Measurements from ENCODE around the gene RPS6KL1.

The RPS6KL1 gene

DNA sequence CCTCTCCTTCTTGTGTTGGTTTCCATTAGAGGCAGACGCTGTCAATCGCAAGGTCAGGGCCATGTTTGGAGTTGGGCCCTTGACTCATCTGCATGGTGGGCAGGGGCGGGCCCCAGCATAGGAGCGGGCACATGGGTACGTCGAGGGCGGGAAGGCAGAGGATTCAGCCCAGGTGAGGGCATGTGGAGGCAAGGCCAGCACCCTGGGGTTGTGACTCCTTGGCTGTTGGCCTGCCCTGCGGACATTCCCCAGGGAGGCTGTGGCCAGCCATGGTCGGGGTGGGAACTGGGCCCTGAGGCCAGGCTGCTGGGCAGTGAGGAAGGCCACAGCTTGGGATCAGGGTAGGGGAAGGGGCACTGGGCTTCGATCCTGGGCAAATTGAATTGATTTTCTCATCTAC is 10.3 kb downstream of the RPS6KL1 start:
- H2AFZ ChIP-seq (ENCODE audit: low read length) = no peak overlapping the region; the same call in 1 of the 2 replicates
- H3K27me3 ChIP-seq (ENCODE audit: insufficient read depth, low read length, poor library complexity, severe bottlenecking) = no peaks in the 10 kb centered on the region
- no peak overlapping the region for H3K9ac ChIP-seq (ENCODE audit: low read depth, low read length, poor library complexity, severe bottlenecking)
- no peaks in the 10 kb centered on the region for H3K79me2 ChIP-seq (ENCODE audit: insufficient read depth, low read length)
- H3K9me2 ChIP-seq (replicated peaks; ENCODE audit: low read depth, low read length) = no peaks in the 10 kb centered on the region
- TF ChIP-seq, protein P1, sequence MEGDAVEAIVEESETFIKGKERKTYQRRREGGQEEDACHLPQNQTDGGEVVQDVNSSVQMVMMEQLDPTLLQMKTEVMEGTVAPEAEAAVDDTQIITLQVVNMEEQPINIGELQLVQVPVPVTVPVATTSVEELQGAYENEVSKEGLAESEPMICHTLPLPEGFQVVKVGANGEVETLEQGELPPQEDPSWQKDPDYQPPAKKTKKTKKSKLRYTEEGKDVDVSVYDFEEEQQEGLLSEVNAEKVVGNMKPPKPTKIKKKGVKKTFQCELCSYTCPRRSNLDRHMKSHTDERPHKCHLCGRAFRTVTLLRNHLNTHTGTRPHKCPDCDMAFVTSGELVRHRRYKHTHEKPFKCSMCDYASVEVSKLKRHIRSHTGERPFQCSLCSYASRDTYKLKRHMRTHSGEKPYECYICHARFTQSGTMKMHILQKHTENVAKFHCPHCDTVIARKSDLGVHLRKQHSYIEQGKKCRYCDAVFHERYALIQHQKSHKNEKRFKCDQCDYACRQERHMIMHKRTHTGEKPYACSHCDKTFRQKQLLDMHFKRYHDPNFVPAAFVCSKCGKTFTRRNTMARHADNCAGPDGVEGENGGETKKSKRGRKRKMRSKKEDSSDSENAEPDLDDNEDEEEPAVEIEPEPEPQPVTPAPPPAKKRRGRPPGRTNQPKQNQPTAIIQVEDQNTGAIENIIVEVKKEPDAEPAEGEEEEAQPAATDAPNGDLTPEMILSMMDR (conservative IDR thresholded peaks at IDR 0.05; ENCODE audit: low read length) = no peak
- no peak for TF ChIP-seq EZH2phosphoT487 (IDR thresholded peaks at IDR 0.05; ENCODE audit: borderline replicate concordance)
- no peaks in the 10 kb centered on the region for H3F3A ChIP-seq (ENCODE audit: low read depth)
- H4K20me1 ChIP-seq (ENCODE audit: insufficient read depth, low read length, poor library complexity, severe bottlenecking) = no peaks in the 10 kb centered on the region
- no peaks in the 10 kb centered on the region for H3K9me3 ChIP-seq (ENCODE audit: insufficient read depth, low read depth, low read length)
- no peaks in the 10 kb centered on the region for H3K36me3 ChIP-seq (ENCODE audit: insufficient read depth, low read length)
- H3K4me1 ChIP-seq (ENCODE audit: insufficient read depth, low read length, poor library complexity, severe bottlenecking) = no peaks in the 10 kb centered on the region
- H3K4me2 ChIP-seq (ENCODE audit: low read depth, low read length, poor library complexity, severe bottlenecking) = no peak overlapping the region
- H3K4me3 ChIP-seq (ENCODE audit: low read length, poor library complexity, severe bottlenecking) = no peak overlapping the region

DNA sequence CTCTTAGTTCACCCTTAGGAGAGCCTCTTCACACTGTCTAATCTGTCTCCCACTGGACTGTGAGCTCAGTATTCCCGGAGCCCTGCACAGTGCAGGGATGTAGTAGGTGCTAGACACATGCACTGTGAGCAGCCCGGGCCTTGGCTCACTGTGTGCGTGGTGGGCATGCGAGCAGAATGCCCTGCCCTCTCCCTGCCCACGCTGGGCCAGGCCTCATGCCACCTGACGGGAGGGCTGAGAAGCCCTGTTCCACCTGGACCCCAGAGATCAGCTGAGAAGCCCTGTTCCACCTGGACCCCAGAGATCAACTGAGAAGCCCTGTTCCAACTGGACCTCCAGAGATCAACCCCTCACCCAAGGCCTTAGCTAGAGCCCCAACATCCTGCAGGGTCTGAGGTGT is 10.9 kb downstream of the RPS6KL1 start:
- Histone ChIP-seq H2AFZ (ENCODE audit: low read length) (0 out of 2 replicates have a peak overlapping the region, but pooled peaks have one; percentile 22), H3K4me3 (ENCODE audit: low read length, poor library complexity, severe bottlenecking) (no peak overlapping the region), H4K20me1 (ENCODE audit: insufficient read depth, low read length, poor library complexity, severe bottlenecking) (no peaks in the 10 kb centered on the region), H3K36me3 (ENCODE audit: insufficient read depth, low read length) (no peaks in the 10 kb centered on the region), H3K4me1 (ENCODE audit: insufficient read depth, low read length, poor library complexity, severe bottlenecking) (no peaks in the 10 kb centered on the region), H3K9me2 (replicated peaks; ENCODE audit: low read depth, low read length) (no peaks in the 10 kb centered on the region), H3K9me3 (ENCODE audit: insufficient read depth, low read depth, low read length) (no peaks in the 10 kb centered on the region), H3K27me3 (ENCODE audit: insufficient read depth, low read length, poor library complexity, severe bottlenecking) (no peaks in the 10 kb centered on the region), H3K79me2 (ENCODE audit: insufficient read depth, low read length) (no peaks in the 10 kb centered on the region), H3K9ac (ENCODE audit: low read depth, low read length, poor library complexity, severe bottlenecking) (no peak overlapping the region), H3F3A (ENCODE audit: low read depth) (no peaks in the 10 kb centered on the region), H3K4me2 (ENCODE audit: low read depth, low read length, poor library complexity, severe bottlenecking) (no peak overlapping the region)
- TF ChIP-seq, protein P1 (conservative IDR thresholded peaks at IDR 0.05; ENCODE audit: low read length) = no peak
- no peak for TF ChIP-seq EZH2phosphoT487 (IDR thresholded peaks at IDR 0.05; ENCODE audit: borderline replicate concordance)

GRCh38 chr14:74911704-74912103 is 11.4 kb downstream of the RPS6KL1 start:
- Histone ChIP-seq H3K9ac (ENCODE audit: low read depth, low read length, poor library complexity, severe bottlenecking) (no peak overlapping the region), H3F3A (ENCODE audit: low read depth) (no peaks in the 10 kb centered on the region), H3K4me2 (ENCODE audit: low read depth, low read length, poor library complexity, severe bottlenecking) (no peak overlapping the region), H3K9me3 (ENCODE audit: insufficient read depth, low read depth, low read length) (no peaks in the 10 kb centered on the region), H3K4me1 (ENCODE audit: insufficient read depth, low read length, poor library complexity, severe bottlenecking) (no peaks in the 10 kb centered on the region), H3K4me3 (ENCODE audit: low read length, poor library complexity, severe bottlenecking) (no peak overlapping the region), H3K9me2 (replicated peaks; ENCODE audit: low read depth, low read length) (no peaks in the 10 kb centered on the region), H3K36me3 (ENCODE audit: insufficient read depth, low read length) (no peaks in the 10 kb centered on the region; the same call in 1 of the 2 replicates), H2AFZ (ENCODE audit: low read length) (no peak overlapping the region), H3K27me3 (ENCODE audit: insufficient read depth, low read length, poor library complexity, severe bottlenecking) (no peaks in the 10 kb centered on the region), H3K79me2 (ENCODE audit: insufficient read depth, low read length) (no peaks in the 10 kb centered on the region), H4K20me1 (ENCODE audit: insufficient read depth, low read length, poor library complexity, severe bottlenecking) (no peaks in the 10 kb centered on the region)
- TF ChIP-seq, protein P1 (conservative IDR thresholded peaks at IDR 0.05; ENCODE audit: low read length) = no peak
- no peak for TF ChIP-seq EZH2phosphoT487 (IDR thresholded peaks at IDR 0.05; ENCODE audit: borderline replicate concordance)

All from Loucy (cell line).